Fibroblast of peridontal ligament (primary cell): ENCODE measurements around the gene ATG13.
A peak's percentile ranks its signal among the peaks of the same experiment; 100 is the strongest.
"Not testable (repeated sequence)": the region's sequence is repeated elsewhere in the genome, so short reads cannot be mapped to it uniquely, and the experiment has no call there.

Experiments
- DNase-seq: peaks from one replicate; pipeline ENCODE4 v3.0.0-alpha.2; 2010; ENCODE audit errors: extremely low read depth

ATG13 gene

GRCh38 chr11:46697723-46698122, 80.4 kb downstream of the ATG13 start:
- no peak for DNase-seq

- no peak for DNase-seq
Observed at GRCh38 chr11:46698597-46698996, 81.2 kb downstream of the ATG13 start.

- peak; percentile 98 for DNase-seq
Observed at GRCh38 chr11:46700241-46701077, 83.1 kb downstream of the ATG13 start, which contains the start of the genes ARHGAP1 and ZNF408. Gene ARHGAP1, minus strand, starts transcription at chr11:46700619. Its CDS starts 4,512 bp downstream, at chr11:46696107. Gene ZNF408, plus strand, starts transcription at chr11:46701031. Its CDS starts 17 bp downstream, at chr11:46701048.

GRCh38 chr11:46701078-46701654, 83.8 kb downstream of the ATG13 start:
- no peak for DNase-seq

GRCh38 chr11:46705070-46705688, 87.8 kb downstream of the ATG13 start:
- DNase-seq = no peak

GRCh38 chr11:46706886-46707285, 89.5 kb downstream of the ATG13 start:
- DNase-seq = no peak

GRCh38 chr11:46709351-46709750, 92.0 kb downstream of the ATG13 start:
- not testable (repeated sequence) for DNase-seq

- DNase-seq = peak; percentile 98
Observed at GRCh38 chr11:46710821-46711269, 93.5 kb downstream of the ATG13 start.

- peak; percentile 53 for DNase-seq
Observed at GRCh38 chr11:46711303-46711702, 94.0 kb downstream of the ATG13 start.

- DNase-seq = no peak
Observed at GRCh38 chr11:46712874-46713576, 95.7 kb downstream of the ATG13 start.

GRCh38 chr11:46717825-46718154, 100.4 kb downstream of the ATG13 start:
- not testable (repeated sequence) for DNase-seq

GRCh38 chr11:46718155-46719019, 101.0 kb downstream of the ATG13 start:
- DNase-seq = no peak

- no peak for DNase-seq
Observed at GRCh38 chr11:46719048-46719542, 101.7 kb downstream of the ATG13 start, which contains the start of gene F2. Gene F2, plus strand, starts transcription at chr11:46719213. Its CDS starts 23 bp downstream, at chr11:46719236.

- no peak for DNase-seq
Observed at GRCh38 chr11:46719543-46720218, 102.3 kb downstream of the ATG13 start.

GRCh38 chr11:46721286-46721685, 103.9 kb downstream of the ATG13 start:
- DNase-seq = no peak

- no peak for DNase-seq
Observed at GRCh38 chr11:46722566-46723358, 105.4 kb downstream of the ATG13 start.

GRCh38 chr11:46723359-46723680, 106.0 kb downstream of the ATG13 start:
- no peak for DNase-seq

- no peak for DNase-seq
Observed at GRCh38 chr11:46724088-46724487, 106.7 kb downstream of the ATG13 start.
